ENCODE results near the gene NRCAM. TPM values are rescaled to one million over a fixed set of nuclear protein-coding genes. Genes with fewer than 3 reads are reported as not detected.

The NRCAM gene
- total RNA-seq, 1 donor from 2014 or later = 13.6 TPM

- Histone ChIP-seq H3K27ac (ENCODE audit: low read depth, low read length) (no peak overlapping the region), H3K4me3 (ENCODE audit: low read length in 3 of 3) (no peak overlapping the region), H3K9ac (ENCODE audit: low read depth in 1 of 3, low read length in 3 of 3) (no peak overlapping the region), H3K9me3 (ENCODE audit: control insufficient read depth in 3 of 3, low read length in 3 of 3) (no peaks in the 10 kb centered on the region), H3K4me1 (ENCODE audit: control insufficient read depth in 3 of 3, insufficient read depth in 3 of 3, low read length in 3 of 3) (peaks cover 0 to 7% (median 0%) of the 10 kb centered on the region in 3 donors), H3K36me3 (ENCODE audit: control insufficient read depth in 3 of 3, insufficient read depth in 3 of 3, low read length in 3 of 3) (no peaks in the 10 kb centered on the region), H3K27me3 (ENCODE audit: control insufficient read depth in 3 of 3, insufficient read depth in 3 of 3, low read length in 3 of 3) (peaks cover 0 to 7% (median 0%) of the 10 kb centered on the region in 3 donors)
Observed at GRCh38 chr7:108417926-108418325, 38.3 kb downstream of the NRCAM start.

GRCh38 chr7:108417144-108417543, 39.1 kb downstream of the NRCAM start:
- Histone ChIP-seq H3K27me3 (ENCODE audit: control insufficient read depth in 3 of 3, insufficient read depth in 3 of 3, low read length in 3 of 3) (peaks cover 0 to 7% (median 0%) of the 10 kb centered on the region in 3 donors), H3K27ac (ENCODE audit: low read depth, low read length) (no peak overlapping the region), H3K9ac (ENCODE audit: low read depth in 1 of 3, low read length in 3 of 3) (no peak overlapping the region), H3K4me3 (ENCODE audit: low read length in 3 of 3) (no peak overlapping the region), H3K36me3 (ENCODE audit: control insufficient read depth in 3 of 3, insufficient read depth in 3 of 3, low read length in 3 of 3) (no peaks in the 10 kb centered on the region), H3K4me1 (ENCODE audit: control insufficient read depth in 3 of 3, insufficient read depth in 3 of 3, low read length in 3 of 3) (peaks cover 0 to 7% (median 0%) of the 10 kb centered on the region in 3 donors), H3K9me3 (ENCODE audit: control insufficient read depth in 3 of 3, low read length in 3 of 3) (no peaks in the 10 kb centered on the region)

GRCh38 chr7:108415821-108416536, 40.3 kb downstream of the NRCAM start:
- no peak overlapping the region for H3K4me3 ChIP-seq (ENCODE audit: low read length in 3 of 3)
- H3K9ac ChIP-seq (ENCODE audit: low read depth in 1 of 3, low read length in 3 of 3) = no peak overlapping the region
- no peaks in the 10 kb centered on the region for H3K36me3 ChIP-seq (ENCODE audit: control insufficient read depth in 3 of 3, insufficient read depth in 3 of 3, low read length in 3 of 3)
- peaks cover 0 to 7% (median 0%) of the 10 kb centered on the region in 3 donors for H3K4me1 ChIP-seq (ENCODE audit: control insufficient read depth in 3 of 3, insufficient read depth in 3 of 3, low read length in 3 of 3)
- no peaks in the 10 kb centered on the region for H3K9me3 ChIP-seq (ENCODE audit: control insufficient read depth in 3 of 3, low read length in 3 of 3)
- no peak overlapping the region for H3K27ac ChIP-seq (ENCODE audit: low read depth, low read length)
- peaks cover 0 to 5% (median 0%) of the 10 kb centered on the region in 3 donors for H3K27me3 ChIP-seq (ENCODE audit: control insufficient read depth in 3 of 3, insufficient read depth in 3 of 3, low read length in 3 of 3)

GRCh38 chr7:108415084-108415483, 41.2 kb downstream of the NRCAM start:
- H3K27me3 ChIP-seq (ENCODE audit: control insufficient read depth in 3 of 3, insufficient read depth in 3 of 3, low read length in 3 of 3) = peaks cover 0 to 5% (median 0%) of the 10 kb centered on the region in 3 donors
- H3K36me3 ChIP-seq (ENCODE audit: control insufficient read depth in 3 of 3, insufficient read depth in 3 of 3, low read length in 3 of 3) = no peaks in the 10 kb centered on the region
- H3K27ac ChIP-seq (ENCODE audit: low read depth, low read length) = no peak overlapping the region
- H3K9me3 ChIP-seq (ENCODE audit: control insufficient read depth in 3 of 3, low read length in 3 of 3) = no peaks in the 10 kb centered on the region
- no peak overlapping the region for H3K4me3 ChIP-seq (ENCODE audit: low read length in 3 of 3)
- H3K4me1 ChIP-seq (ENCODE audit: control insufficient read depth in 3 of 3, insufficient read depth in 3 of 3, low read length in 3 of 3) = peaks cover 0 to 7% (median 0%) of the 10 kb centered on the region in 3 donors
- no peak overlapping the region for H3K9ac ChIP-seq (ENCODE audit: low read depth in 1 of 3, low read length in 3 of 3)

GRCh38 chr7:108413782-108414492, 42.3 kb downstream of the NRCAM start:
- H3K27ac ChIP-seq (ENCODE audit: low read depth, low read length) = no peak overlapping the region
- H3K9me3 ChIP-seq (ENCODE audit: control insufficient read depth in 3 of 3, low read length in 3 of 3) = no peaks in the 10 kb centered on the region
- peaks cover 0 to 7% (median 0%) of the 10 kb centered on the region in 3 donors for H3K4me1 ChIP-seq (ENCODE audit: control insufficient read depth in 3 of 3, insufficient read depth in 3 of 3, low read length in 3 of 3)
- H3K9ac ChIP-seq (ENCODE audit: low read depth in 1 of 3, low read length in 3 of 3) = no peak overlapping the region
- no peaks in the 10 kb centered on the region for H3K36me3 ChIP-seq (ENCODE audit: control insufficient read depth in 3 of 3, insufficient read depth in 3 of 3, low read length in 3 of 3)
- peaks cover 0 to 5% (median 0%) of the 10 kb centered on the region in 3 donors for H3K27me3 ChIP-seq (ENCODE audit: control insufficient read depth in 3 of 3, insufficient read depth in 3 of 3, low read length in 3 of 3)
- no peak overlapping the region for H3K4me3 ChIP-seq (ENCODE audit: low read length in 3 of 3)

GRCh38 chr7:108413337-108413736, 42.9 kb downstream of the NRCAM start:
- Histone ChIP-seq H3K36me3 (ENCODE audit: control insufficient read depth in 3 of 3, insufficient read depth in 3 of 3, low read length in 3 of 3) (no peaks in the 10 kb centered on the region), H3K4me3 (ENCODE audit: low read length in 3 of 3) (no peak overlapping the region), H3K4me1 (ENCODE audit: control insufficient read depth in 3 of 3, insufficient read depth in 3 of 3, low read length in 3 of 3) (peaks cover 0 to 7% (median 0%) of the 10 kb centered on the region in 3 donors), H3K9me3 (ENCODE audit: control insufficient read depth in 3 of 3, low read length in 3 of 3) (no peaks in the 10 kb centered on the region), H3K27ac (ENCODE audit: low read depth, low read length) (no peak overlapping the region), H3K27me3 (ENCODE audit: control insufficient read depth in 3 of 3, insufficient read depth in 3 of 3, low read length in 3 of 3) (peaks cover 0 to 5% (median 0%) of the 10 kb centered on the region in 3 donors), H3K9ac (ENCODE audit: low read depth in 1 of 3, low read length in 3 of 3) (no peak overlapping the region)

- H3K27me3 ChIP-seq (ENCODE audit: control insufficient read depth in 3 of 3, insufficient read depth in 3 of 3, low read length in 3 of 3) = no peaks in the 10 kb centered on the region
Observed at GRCh38 chr7:108409146-108409545, 47.1 kb downstream of the NRCAM start.

GRCh38 chr7:108408296-108408991, 47.8 kb downstream of the NRCAM start:
- Histone ChIP-seq H3K9me3 (ENCODE audit: control insufficient read depth in 3 of 3, low read length in 3 of 3) (no peaks in the 10 kb centered on the region), H3K4me3 (ENCODE audit: low read length in 3 of 3) (no peak overlapping the region), H3K27ac (ENCODE audit: low read depth, low read length) (no peak overlapping the region), H3K27me3 (ENCODE audit: control insufficient read depth in 3 of 3, insufficient read depth in 3 of 3, low read length in 3 of 3) (no peaks in the 10 kb centered on the region), H3K36me3 (ENCODE audit: control insufficient read depth in 3 of 3, insufficient read depth in 3 of 3, low read length in 3 of 3) (no peaks in the 10 kb centered on the region), H3K9ac (ENCODE audit: low read depth in 1 of 3, low read length in 3 of 3) (no peak overlapping the region), H3K4me1 (ENCODE audit: control insufficient read depth in 3 of 3, insufficient read depth in 3 of 3, low read length in 3 of 3) (no peaks in the 10 kb centered on the region)

More at GRCh38 chr7:108409146-108409545, 47.1 kb downstream of the NRCAM start:
- Histone ChIP-seq H3K9ac (ENCODE audit: low read depth in 1 of 3, low read length in 3 of 3) (no peak overlapping the region), H3K4me1 (ENCODE audit: control insufficient read depth in 3 of 3, insufficient read depth in 3 of 3, low read length in 3 of 3) (peaks cover 0 to 4% (median 0%) of the 10 kb centered on the region in 3 donors), H3K36me3 (ENCODE audit: control insufficient read depth in 3 of 3, insufficient read depth in 3 of 3, low read length in 3 of 3) (no peaks in the 10 kb centered on the region), H3K4me3 (ENCODE audit: low read length in 3 of 3) (no peak overlapping the region), H3K27ac (ENCODE audit: low read depth, low read length) (no peak overlapping the region), H3K9me3 (ENCODE audit: control insufficient read depth in 3 of 3, low read length in 3 of 3) (no peaks in the 10 kb centered on the region)

GRCh38 chr7:108407676-108408075, 48.6 kb downstream of the NRCAM start:
- no peak overlapping the region for H3K9ac ChIP-seq (ENCODE audit: low read depth in 1 of 3, low read length in 3 of 3)
- no peaks in the 10 kb centered on the region for H3K4me1 ChIP-seq (ENCODE audit: control insufficient read depth in 3 of 3, insufficient read depth in 3 of 3, low read length in 3 of 3)
- no peak overlapping the region for H3K27ac ChIP-seq (ENCODE audit: low read depth, low read length)
- no peak overlapping the region for H3K4me3 ChIP-seq (ENCODE audit: low read length in 3 of 3)
- H3K36me3 ChIP-seq (ENCODE audit: control insufficient read depth in 3 of 3, insufficient read depth in 3 of 3, low read length in 3 of 3) = no peaks in the 10 kb centered on the region
- no peaks in the 10 kb centered on the region for H3K27me3 ChIP-seq (ENCODE audit: control insufficient read depth in 3 of 3, insufficient read depth in 3 of 3, low read length in 3 of 3)
- H3K9me3 ChIP-seq (ENCODE audit: control insufficient read depth in 3 of 3, low read length in 3 of 3) = no peaks in the 10 kb centered on the region
